Measurements from ENCODE around the gene THSD7A. TPM values are rescaled to one million over a fixed set of nuclear protein-coding genes. Genes with fewer than 3 reads are reported as not detected.

THSD7A gene
- total RNA-seq, 1 experiment from 2014 or later: 4.0 TPM

GRCh38 chr7:11491811-11492210, 340.2 kb downstream of the THSD7A start:
- DNase-seq: no peak
- no peaks in the 10 kb centered on the region for H4K20me1 ChIP-seq (ENCODE audit: insufficient read depth)
- H3K79me2 ChIP-seq (ENCODE audit: low read depth): no peaks in the 10 kb centered on the region
- peaks cover 10% of the 10 kb centered on the region for H3K4me1 ChIP-seq (replicated peaks; ENCODE audit: insufficient read depth)
- H3K4me2 ChIP-seq: peak overlapping the region; percentile 32; the same call in 1 of the 2 replicates
- H3K27me3 ChIP-seq (ENCODE audit: insufficient read depth, low read depth): no peaks in the 10 kb centered on the region
- H3K9me3 ChIP-seq (ENCODE audit: insufficient read depth, low read depth): no peaks in the 10 kb centered on the region
- ChIA-PET POLR2A (ENCODE audit: unreplicated experiment) (no interaction called here), CTCF (no interaction called here)
- intact Hi-C loops (cut with micrococcal nuclease; ENCODE audit: unreplicated experiment): no loop called here
- 0 out of 2 replicates have a peak, but pooled peaks cover 4% of the 10 kb centered on the region for H3K9me2 ChIP-seq (ENCODE audit: insufficient read depth)
- BruUV-seq (replicated peaks): no TSS peak
- no peak overlapping the region for H2AFZ ChIP-seq
- TF ChIP-seq, protein P1, sequence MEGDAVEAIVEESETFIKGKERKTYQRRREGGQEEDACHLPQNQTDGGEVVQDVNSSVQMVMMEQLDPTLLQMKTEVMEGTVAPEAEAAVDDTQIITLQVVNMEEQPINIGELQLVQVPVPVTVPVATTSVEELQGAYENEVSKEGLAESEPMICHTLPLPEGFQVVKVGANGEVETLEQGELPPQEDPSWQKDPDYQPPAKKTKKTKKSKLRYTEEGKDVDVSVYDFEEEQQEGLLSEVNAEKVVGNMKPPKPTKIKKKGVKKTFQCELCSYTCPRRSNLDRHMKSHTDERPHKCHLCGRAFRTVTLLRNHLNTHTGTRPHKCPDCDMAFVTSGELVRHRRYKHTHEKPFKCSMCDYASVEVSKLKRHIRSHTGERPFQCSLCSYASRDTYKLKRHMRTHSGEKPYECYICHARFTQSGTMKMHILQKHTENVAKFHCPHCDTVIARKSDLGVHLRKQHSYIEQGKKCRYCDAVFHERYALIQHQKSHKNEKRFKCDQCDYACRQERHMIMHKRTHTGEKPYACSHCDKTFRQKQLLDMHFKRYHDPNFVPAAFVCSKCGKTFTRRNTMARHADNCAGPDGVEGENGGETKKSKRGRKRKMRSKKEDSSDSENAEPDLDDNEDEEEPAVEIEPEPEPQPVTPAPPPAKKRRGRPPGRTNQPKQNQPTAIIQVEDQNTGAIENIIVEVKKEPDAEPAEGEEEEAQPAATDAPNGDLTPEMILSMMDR (conservative IDR thresholded peaks at IDR 0.05): no peak
- no peak for TF ChIP-seq EZH2 (IDR thresholded peaks at IDR 0.05; ENCODE audit: low read depth)
- no peaks in the 10 kb centered on the region for H3K36me3 ChIP-seq (ENCODE audit: low read depth)
- H3F3A ChIP-seq (ENCODE audit: insufficient read depth, low read depth): no peaks in the 10 kb centered on the region
- H3K4me3 ChIP-seq: no peak overlapping the region
- H3K27ac ChIP-seq: no peak overlapping the region

DNA sequence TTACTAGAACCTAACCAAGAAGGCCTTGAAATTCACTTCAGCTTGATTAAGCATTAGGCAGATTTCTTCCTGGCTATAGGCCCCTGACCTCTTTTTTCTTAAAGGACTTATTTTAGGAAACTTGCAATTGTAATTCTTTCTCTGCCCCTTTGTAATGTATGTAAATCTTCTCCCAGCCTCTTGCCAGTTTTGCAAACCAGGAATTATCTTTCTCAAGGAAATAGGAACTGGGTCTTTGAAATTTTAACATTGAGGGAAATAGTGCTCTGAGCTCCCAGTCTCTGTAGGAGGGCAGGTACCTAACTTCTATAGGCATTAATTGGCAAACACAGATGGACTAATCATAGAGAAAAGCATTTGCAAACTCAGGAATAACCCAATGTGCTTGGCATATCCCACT, 342.7 kb downstream of the THSD7A start:
- Histone ChIP-seq H3K9me2 (ENCODE audit: insufficient read depth) (0 out of 2 replicates have a peak, but pooled peaks cover 4% of the 10 kb centered on the region), H3K36me3 (ENCODE audit: low read depth) (no peaks in the 10 kb centered on the region), H3K79me2 (ENCODE audit: low read depth) (no peaks in the 10 kb centered on the region), H3K4me1 (replicated peaks; ENCODE audit: insufficient read depth) (peaks cover 10% of the 10 kb centered on the region), H2AFZ (no peak overlapping the region), H3K27me3 (ENCODE audit: insufficient read depth, low read depth) (no peaks in the 10 kb centered on the region), H3K4me3 (no peak overlapping the region), H3K4me2 (no peak overlapping the region), H3K27ac (no peak overlapping the region), H3F3A (ENCODE audit: insufficient read depth, low read depth) (no peaks in the 10 kb centered on the region), H3K9me3 (ENCODE audit: insufficient read depth, low read depth) (no peaks in the 10 kb centered on the region; the same call in 1 of the 2 replicates), H4K20me1 (ENCODE audit: insufficient read depth) (no peaks in the 10 kb centered on the region)
- ChIA-PET CTCF (no interaction called here), POLR2A (ENCODE audit: unreplicated experiment) (no interaction called here)
- intact Hi-C loops (cut with micrococcal nuclease; ENCODE audit: unreplicated experiment): no loop called here
- BruUV-seq (replicated peaks): no TSS peak
- DNase-seq: no peak
- no peak for TF ChIP-seq EZH2 (IDR thresholded peaks at IDR 0.05; ENCODE audit: low read depth)
- TF ChIP-seq, protein P1 (conservative IDR thresholded peaks at IDR 0.05): no peak

- Histone ChIP-seq H3K27ac (no peak overlapping the region), H3F3A (ENCODE audit: insufficient read depth, low read depth) (no peaks in the 10 kb centered on the region), H3K9me3 (ENCODE audit: insufficient read depth, low read depth) (no peaks in the 10 kb centered on the region; the same call in 1 of the 2 replicates), H3K4me3 (no peak overlapping the region), H3K4me2 (no peak overlapping the region), H4K20me1 (ENCODE audit: insufficient read depth) (no peaks in the 10 kb centered on the region), H3K36me3 (ENCODE audit: low read depth) (no peaks in the 10 kb centered on the region), H3K79me2 (ENCODE audit: low read depth) (no peaks in the 10 kb centered on the region), H3K9me2 (ENCODE audit: insufficient read depth) (no peaks in the 10 kb centered on the region), H2AFZ (no peak overlapping the region), H3K27me3 (ENCODE audit: insufficient read depth, low read depth) (no peaks in the 10 kb centered on the region), H3K4me1 (replicated peaks; ENCODE audit: insufficient read depth) (no peaks in the 10 kb centered on the region)
- TF ChIP-seq EZH2 (IDR thresholded peaks at IDR 0.05; ENCODE audit: low read depth): no peak
- TF ChIP-seq, protein P1 (conservative IDR thresholded peaks at IDR 0.05): no peak
- intact Hi-C loops (cut with micrococcal nuclease; ENCODE audit: unreplicated experiment): no loop called here
- ChIA-PET CTCF (no interaction called here), POLR2A (ENCODE audit: unreplicated experiment) (no interaction called here)
- no TSS peak for BruUV-seq (replicated peaks)
- no peak for DNase-seq
Observed at GRCh38 chr7:11486271-11486670, 345.7 kb downstream of the THSD7A start.
